Colon (tissue), 2 donors: Measurements from ENCODE around the gene ASIC2.

Experiments
- FAIRE-seq: peaks from 2 replicates; lab custom pipeline; 2012; peaks lifted over from hg19 to GRCh38; lab: Jason Lieb, UNC
- donor health status: control.
- donor health status: control.

Gene ASIC2

GRCh38 chr17:33152783-33153182, 140.3 kb downstream of the ASIC2 start:
- FAIRE-seq: no peak

DNA sequence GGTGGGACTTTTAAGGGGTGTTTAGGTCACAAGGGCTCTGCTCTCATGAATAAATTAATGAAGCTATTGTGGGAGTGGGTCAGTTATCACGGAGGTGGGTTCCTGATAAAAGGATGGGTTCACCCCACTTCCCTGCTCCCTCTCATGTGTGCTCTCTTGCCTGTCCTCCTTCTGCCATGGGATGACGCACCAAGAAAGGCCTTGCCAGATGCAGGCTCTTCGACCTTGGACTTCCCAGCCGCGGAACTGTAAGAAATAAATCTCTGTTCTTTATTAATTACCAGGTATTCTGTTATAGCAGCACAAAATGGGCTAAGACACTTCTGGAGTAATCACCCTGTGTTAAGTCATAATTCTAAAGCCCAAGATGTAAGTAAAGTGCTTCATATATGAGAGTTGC, 141.5 kb downstream of the ASIC2 start:
- no peak for FAIRE-seq

GRCh38 chr17:33145941-33146340, 147.2 kb downstream of the ASIC2 start:
- no peak for FAIRE-seq

DNA sequence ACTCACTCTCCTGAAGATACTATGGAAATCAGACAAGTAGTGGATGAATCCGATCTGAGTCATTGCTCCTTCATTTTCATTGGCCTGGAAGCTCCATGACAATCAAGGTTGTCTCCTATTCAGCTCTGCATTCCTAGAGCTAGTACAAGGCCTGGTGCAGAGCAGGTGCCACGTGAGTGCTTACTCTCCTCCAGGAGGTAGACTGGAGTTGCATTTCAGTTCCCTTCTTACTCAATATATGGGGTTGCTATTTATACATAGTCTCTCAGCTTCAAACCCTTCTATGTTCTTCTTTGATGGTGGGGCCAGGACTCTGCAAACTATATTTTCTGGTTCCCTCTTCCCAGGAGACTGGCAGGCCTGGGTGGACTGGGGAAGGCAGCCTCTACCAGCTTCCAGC, 148.3 kb downstream of the ASIC2 start:
- FAIRE-seq: no peak

GRCh38 chr17:33142705-33143299, 150.3 kb downstream of the ASIC2 start:
- no peak for FAIRE-seq

DNA sequence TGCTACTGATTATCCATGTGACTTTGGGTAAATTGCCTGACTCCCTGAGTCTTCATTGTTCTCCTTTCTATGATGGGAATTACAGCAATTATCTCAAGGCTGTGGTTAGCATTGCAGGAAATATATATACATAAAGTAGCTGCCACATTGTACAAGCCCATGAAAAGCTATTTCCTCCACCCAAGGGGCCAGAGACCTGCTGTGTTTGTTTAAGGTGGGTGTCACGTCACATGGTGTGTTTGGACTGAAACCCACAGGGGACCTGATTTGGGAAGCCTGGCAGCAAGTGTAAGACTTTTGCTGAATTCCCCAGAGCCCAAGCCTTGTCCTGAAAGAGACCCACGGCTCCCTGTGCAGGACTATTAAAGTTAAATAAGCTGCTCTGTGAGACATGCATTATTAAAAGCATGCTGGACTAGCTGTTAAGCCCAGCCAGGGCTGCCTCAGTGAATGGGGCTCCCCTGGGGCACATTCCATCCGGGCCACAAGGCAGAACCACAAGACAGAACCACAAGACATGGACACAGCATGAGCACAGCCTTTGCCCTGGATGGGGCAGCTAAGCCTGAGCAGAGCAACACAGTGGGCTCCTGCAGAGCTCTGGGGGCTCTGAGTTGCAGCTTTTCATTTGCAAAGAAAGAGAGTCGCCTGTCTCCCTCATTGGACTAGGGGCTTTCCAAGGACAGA, 152.5 kb downstream of the ASIC2 start:
- FAIRE-seq: no peak

- FAIRE-seq: no peak
These were observed 154.5 kb downstream of the ASIC2 start for GRCh38 chr17:33138627-33139026.

DNA sequence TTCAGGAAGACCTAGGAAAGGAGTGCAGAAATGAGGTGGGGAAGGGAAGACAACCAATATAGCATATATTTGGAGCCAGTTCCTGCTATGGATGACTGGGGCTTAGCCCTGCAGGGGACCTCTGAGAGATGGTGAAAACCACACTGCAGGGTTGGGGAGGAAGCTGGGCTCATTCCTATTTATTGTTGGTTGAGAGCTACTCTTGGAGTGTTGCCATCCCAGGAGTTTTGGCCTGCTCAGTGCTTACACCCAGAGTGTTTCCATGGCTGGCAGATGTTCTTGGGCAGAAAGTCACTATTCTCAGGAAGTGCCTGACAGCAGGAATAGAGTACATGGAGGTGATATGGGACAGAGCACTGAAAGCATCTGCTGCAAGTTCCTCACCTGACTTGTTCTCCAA, 155.7 kb downstream of the ASIC2 start:
- FAIRE-seq: no peak

DNA sequence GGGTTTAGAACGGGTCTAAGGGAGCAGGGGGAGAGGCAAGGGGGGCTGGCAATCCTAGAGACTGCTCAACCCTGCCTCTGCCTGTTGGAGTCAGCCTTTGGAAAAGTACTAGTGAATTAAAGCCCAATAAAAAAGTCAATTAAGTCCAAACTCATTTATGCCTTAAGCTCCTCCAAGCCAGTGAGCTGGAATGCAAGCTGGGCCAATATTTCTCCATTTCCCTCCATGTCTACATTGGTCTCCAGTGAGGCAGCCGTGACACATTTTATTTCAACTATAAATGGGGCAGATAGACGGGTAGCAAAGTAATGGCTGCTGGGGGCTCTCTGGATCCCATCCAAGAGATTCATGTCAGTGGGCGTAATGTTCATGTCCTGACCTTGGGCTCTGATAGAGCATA, 157.4 kb downstream of the ASIC2 start:
- FAIRE-seq: no peak

- no peak for FAIRE-seq
These were observed 161.5 kb downstream of the ASIC2 start for GRCh38 chr17:33131620-33132019.

- no peak for FAIRE-seq
These were observed 165.4 kb downstream of the ASIC2 start for GRCh38 chr17:33127706-33128105.

DNA sequence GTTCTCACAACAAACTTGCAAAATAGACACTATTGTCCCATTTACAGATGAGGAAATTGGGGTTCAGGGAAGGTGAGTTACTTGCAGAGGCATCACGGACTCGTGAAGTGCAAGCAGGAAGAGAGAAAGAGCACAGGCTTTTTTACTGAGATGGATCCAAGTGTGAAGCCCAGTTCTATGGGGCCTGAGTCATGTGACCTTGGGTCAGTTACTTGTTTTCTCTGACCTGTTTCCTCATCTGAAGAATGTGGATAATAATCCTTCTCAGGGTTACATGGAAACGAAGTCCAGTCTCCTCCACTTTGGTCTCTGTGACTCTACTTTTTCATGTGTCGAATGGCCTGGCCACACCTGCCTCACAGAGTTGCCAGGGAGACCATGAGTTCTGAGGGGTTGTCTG, 167.0 kb downstream of the ASIC2 start:
- FAIRE-seq: no peak

DNA sequence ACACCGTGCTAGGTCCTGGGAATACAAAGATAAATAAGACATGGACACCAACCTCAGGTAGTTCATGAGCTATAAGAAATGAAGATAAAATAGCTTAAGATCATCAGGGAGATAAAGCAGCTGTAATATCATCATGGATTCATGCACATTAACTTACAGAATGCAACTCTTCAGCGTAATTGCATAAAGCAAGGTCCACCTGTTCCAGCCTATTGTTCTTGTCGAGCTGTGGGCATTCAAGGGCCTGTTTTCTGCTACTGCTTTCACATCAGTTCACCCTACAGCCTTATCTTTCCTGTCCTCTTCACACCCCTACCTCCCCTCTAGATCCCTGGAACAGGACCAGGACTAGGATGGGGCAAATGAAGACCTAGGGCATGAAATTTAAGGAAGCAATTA, 167.5 kb downstream of the ASIC2 start:
- FAIRE-seq: no peak

GRCh38 chr17:33124871-33125551, 168.1 kb downstream of the ASIC2 start:
- FAIRE-seq: no peak

- FAIRE-seq: no peak
These were observed 168.9 kb downstream of the ASIC2 start for GRCh38 chr17:33124185-33124584.

GRCh38 chr17:33121756-33122155, 171.3 kb downstream of the ASIC2 start:
- FAIRE-seq: no peak

DNA sequence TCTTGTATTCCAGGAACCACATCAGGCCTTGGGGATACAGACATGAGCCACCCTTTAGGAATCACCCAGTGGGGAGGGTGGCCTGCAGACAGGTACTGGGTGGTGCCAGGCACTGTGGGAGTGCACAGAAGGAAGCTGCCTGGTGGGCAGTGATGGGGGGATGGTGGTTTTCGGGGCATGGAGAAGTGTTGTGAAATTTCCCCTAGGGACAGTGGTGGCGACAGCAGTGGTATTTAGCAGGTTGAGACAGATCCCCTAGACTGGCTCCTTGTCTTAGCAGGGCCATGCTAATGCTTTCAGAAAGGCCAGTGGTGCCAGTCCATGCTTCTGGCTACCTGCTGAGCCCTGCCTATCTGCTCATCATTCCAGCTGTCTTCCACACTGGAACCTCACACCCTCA, 171.8 kb downstream of the ASIC2 start:
- FAIRE-seq: no peak

DNA sequence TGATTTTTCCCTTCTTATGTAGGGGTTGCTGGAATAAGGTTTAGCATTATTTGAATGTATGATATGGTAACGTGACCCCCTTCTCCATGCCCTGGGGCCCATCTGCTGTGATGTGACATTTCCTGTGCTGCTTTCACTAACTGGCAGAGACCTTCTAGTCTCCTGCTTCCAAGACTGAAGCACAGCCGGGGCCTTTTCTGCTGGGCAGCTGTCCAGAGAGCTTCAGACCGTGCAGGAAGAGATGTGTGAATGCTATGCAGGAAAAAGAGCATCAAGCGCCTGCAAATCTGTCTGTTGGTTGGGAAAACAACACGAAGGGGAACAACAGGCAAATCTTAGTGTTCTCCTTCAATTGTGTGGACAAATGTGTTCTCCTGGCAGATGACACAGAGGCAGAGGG, 173.0 kb downstream of the ASIC2 start:
- no peak for FAIRE-seq

GRCh38 chr17:33118391-33119075, 174.6 kb downstream of the ASIC2 start:
- no peak for FAIRE-seq

DNA sequence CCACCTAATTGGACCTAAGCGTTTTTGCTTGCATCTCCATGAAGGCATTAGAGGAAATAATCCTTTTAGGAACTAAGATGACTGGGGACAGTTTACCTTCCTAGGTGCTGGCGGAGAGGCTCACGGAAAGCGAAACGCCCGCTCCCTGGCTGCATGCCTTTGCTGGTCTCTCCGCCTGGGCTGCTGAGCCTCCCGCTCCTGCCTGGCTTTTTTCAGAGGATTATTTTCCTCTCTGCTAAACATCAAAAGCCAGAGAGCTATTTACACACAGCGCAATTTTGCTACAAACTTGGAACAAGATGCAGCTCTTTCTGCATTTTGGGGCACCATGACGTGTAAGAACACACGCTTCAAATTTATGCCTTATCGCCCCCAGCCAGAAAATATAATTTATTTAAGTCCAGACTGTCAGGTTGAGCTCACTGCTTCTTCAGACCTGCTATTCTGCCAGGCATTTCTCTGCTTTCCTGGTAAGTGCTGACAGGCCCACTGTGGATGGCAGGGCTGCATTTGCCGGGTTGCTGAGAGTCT, 177.0 kb downstream of the ASIC2 start:
- no peak for FAIRE-seq

GRCh38 chr17:33115366-33115765, 177.7 kb downstream of the ASIC2 start:
- no peak for FAIRE-seq

- FAIRE-seq: no peak
These were observed 179.1 kb downstream of the ASIC2 start for GRCh38 chr17:33113991-33114370.
